OCI-LY3 (cell line): Measurements from ENCODE around the gene JMJD8.
A peak's percentile ranks its signal among the peaks of the same experiment; 100 is the strongest.

Experiments used
- H2AFZ ChIP-seq: fragments of 200-600, 300-600 bp; shearing (Covaris generic); 2 replicates; pipeline ENCODE4 v1.6.0; 2014; ENCODE audit warnings: antibody characterized with exemption, low read depth, low read length
- H3K27ac ChIP-seq: fragments of 200-600, 300-600 bp; sonication (generic); 2 replicates; pipeline ENCODE4 v1.5.1; 2014; ENCODE audit warnings: mild to moderate bottlenecking, low read length, moderate library complexity, mixed read lengths
- H3K27me3 ChIP-seq: fragments of 200-600, 300-600 bp; sonication (generic); 2 replicates; pipeline ENCODE4 v1.6.1; 2014; ENCODE audit warnings: low read depth, low read length, mixed read lengths
- H3K36me3 ChIP-seq: fragments of 200-600, 300-600 bp; sonication (generic); replicated peaks from 2 replicates; pipeline ENCODE3; 2014; ENCODE audit warnings: low read depth, low read length, mixed read lengths
- H3K4me1 ChIP-seq: fragments of 300-600, 200-600 bp; sonication (generic); 2 replicates; pipeline ENCODE4 v1.6.1; 2014; ENCODE audit warnings: low read length, mixed read lengths
- H3K4me2 ChIP-seq: fragments of 200-600, 300-600 bp; sonication (generic); 2 replicates; pipeline ENCODE4 v1.6.1; 2014; ENCODE audit warnings: low read length, mixed read lengths
- H3K4me3 ChIP-seq: fragments of 300-600, 200-600 bp; sonication (generic); 2 replicates; pipeline ENCODE4 v1.5.1; 2014; ENCODE audit warnings: antibody characterized with exemption, mild to moderate bottlenecking, low read length, moderate library complexity
- H3K79me2 ChIP-seq: fragments of 300-600, 200-600 bp; shearing (Covaris generic); 2 replicates; pipeline ENCODE4 v1.6.1; 2014; ENCODE audit warnings: mild to moderate bottlenecking, low read length, mixed read lengths
- H3K9ac ChIP-seq: fragments of 300-600, 200-600 bp; shearing (Covaris generic); 2 replicates; pipeline ENCODE4 v1.6.0; 2014; ENCODE audit warnings: mild to moderate bottlenecking, low read length, moderate library complexity
- H3K9me3 ChIP-seq: fragments of 200-600, 300-600 bp; shearing (Covaris generic); 2 replicates; pipeline ENCODE4 v1.6.1; 2014; ENCODE audit warnings: low read length, mixed read lengths; ENCODE audit not compliant: insufficient read depth
- H4K20me1 ChIP-seq: fragments of 200-600, 300-600 bp; sonication (generic); 2 replicates; pipeline ENCODE4 v1.6.1; 2016; ENCODE audit warnings: low read length, mixed read lengths; ENCODE audit not compliant: insufficient read depth
- EZH2phosphoT487 ChIP-seq: fragments of 200-600 bp; shearing (Covaris generic); IDR thresholded peaks from 2 replicates; pipeline ENCODE4 v1.6.1; 2018; ENCODE audit warnings: antibody characterized with exemption, mixed run types, low read depth
- TF ChIP-seq, protein P1 (sequence below): fragments of 200-600, 300-600 bp; sonication (generic); IDR thresholded peaks from 2 replicates; pipeline ENCODE4 v1.5.1; 2014; ENCODE audit warnings: antibody characterized with exemption, low read length, low read depth

The JMJD8 gene

DNA sequence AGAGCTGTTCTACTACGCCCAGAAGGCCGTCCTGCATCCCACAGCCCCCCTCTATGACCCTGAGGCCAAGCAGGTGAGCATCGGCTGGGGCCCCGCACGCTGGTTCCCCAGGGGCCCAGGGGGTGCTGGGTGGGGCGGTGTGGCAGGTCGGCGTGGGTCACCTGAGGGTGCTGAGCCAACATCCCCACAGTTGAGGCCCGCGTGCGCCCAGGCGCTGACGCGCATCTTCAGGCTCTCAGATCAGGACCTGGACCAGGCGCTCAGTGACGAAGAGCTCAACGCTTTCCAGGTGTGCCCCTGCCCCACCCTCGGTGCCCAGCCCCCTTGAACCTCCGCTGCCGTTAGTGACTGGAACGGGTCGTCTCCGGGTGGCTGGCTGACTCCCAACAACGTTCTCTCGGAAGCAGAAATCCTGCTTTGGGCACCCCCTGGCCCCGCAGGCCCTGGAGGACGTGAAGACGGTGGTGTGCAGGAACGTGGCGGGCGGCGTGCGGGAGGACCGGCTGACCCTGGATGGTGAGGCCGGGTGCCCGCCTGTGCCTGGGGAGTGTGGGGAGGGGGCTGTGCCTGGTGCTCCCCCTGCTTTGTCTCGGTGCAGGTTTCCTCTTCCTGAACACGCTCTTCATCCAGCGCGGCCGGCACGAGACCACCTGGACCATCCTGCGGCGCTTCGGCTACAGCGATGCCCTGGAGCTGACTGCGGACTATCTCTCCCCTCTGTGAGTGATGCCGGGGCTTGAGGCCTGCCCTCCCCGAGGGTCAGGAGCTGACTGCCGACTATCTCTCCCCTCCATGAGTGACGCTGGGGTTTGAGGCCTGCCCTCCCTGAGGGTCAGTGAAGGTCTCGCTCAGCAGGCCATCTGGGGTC lies 13.4 kb downstream of the JMJD8 start:
- no peak overlapping the region for H3K4me3 ChIP-seq
- TF ChIP-seq EZH2phosphoT487 = no peak
- TF ChIP-seq, protein P1, sequence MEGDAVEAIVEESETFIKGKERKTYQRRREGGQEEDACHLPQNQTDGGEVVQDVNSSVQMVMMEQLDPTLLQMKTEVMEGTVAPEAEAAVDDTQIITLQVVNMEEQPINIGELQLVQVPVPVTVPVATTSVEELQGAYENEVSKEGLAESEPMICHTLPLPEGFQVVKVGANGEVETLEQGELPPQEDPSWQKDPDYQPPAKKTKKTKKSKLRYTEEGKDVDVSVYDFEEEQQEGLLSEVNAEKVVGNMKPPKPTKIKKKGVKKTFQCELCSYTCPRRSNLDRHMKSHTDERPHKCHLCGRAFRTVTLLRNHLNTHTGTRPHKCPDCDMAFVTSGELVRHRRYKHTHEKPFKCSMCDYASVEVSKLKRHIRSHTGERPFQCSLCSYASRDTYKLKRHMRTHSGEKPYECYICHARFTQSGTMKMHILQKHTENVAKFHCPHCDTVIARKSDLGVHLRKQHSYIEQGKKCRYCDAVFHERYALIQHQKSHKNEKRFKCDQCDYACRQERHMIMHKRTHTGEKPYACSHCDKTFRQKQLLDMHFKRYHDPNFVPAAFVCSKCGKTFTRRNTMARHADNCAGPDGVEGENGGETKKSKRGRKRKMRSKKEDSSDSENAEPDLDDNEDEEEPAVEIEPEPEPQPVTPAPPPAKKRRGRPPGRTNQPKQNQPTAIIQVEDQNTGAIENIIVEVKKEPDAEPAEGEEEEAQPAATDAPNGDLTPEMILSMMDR = no peak
- H3K9me3 ChIP-seq = no peaks in the 10 kb centered on the region
- H3K4me2 ChIP-seq = no peak overlapping the region
- peaks cover 26% of the 10 kb centered on the region for H3K36me3 ChIP-seq
- H3K9ac ChIP-seq = no peak overlapping the region
- H3K27me3 ChIP-seq = no peaks in the 10 kb centered on the region
- no peak overlapping the region for H3K27ac ChIP-seq
- H2AFZ ChIP-seq = no peak overlapping the region
- H4K20me1 ChIP-seq = no peaks in the 10 kb centered on the region
- H3K79me2 ChIP-seq = peaks cover 21% of the 10 kb centered on the region
- H3K4me1 ChIP-seq = peaks cover 12% of the 10 kb centered on the region

DNA sequence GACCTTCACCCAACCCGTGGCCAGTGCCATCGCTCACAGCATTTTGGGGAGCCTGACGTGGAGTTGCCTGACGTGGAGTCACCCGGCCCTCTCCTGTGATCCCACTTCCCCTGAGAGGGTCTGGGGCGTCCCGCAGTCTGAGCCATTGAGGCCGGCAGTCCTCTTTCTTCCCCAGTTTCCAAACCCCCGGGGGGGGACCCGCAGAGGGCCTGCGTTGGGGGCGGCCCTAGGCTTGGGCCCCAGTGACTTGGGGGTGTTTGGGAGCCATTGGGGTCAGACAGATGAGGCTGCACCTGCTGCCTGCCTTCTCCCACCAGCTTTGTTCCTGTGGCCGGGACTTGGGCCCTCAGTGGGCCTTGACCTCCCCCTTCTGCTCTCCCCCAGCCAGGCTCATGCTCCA lies 14.5 kb downstream of the JMJD8 start:
- H3K9ac ChIP-seq = no peak overlapping the region

DNA sequence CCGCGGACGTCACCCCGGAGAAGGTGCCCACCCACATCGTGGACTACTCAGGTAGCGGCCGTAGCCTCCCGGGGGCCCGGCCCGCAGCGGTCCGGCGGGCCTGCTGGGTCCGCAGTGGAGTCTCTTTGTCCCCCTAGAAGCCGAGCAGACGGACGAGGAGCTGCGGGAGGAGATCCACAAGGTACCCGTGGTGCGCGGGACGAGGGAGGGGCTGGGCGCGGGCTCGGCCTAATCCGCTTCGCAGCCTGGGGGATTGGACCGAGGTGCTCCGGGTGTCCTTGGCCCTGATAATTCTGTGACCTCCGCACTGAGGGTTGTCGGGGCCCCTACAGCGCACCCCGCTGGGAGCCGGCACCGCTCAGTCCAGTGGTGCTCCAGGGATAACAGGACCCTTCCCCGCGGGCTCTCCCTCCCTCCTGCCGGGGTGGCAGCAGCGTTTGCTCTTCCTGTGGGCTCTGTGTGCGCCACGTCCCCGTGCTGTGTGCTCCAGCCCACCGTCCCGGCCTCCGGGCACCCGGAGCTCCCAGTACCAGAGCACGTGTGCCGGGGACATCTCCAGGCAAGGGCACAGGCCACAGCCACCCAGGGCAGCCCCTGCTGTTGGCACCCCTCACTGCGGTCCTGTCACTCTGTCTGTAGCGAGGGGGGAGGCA lies 15.5 kb downstream of the JMJD8 start:
- Histone ChIP-seq H3K9me3 (no peaks in the 10 kb centered on the region), H3K9ac (peak overlapping the region; percentile 94), H3K27ac (peak overlapping the region; percentile 64), H3K4me2 (peak overlapping the region; percentile 91), H4K20me1 (no peaks in the 10 kb centered on the region), H2AFZ (no peak overlapping the region), H3K36me3 (peaks cover 26% of the 10 kb centered on the region), H3K4me3 (peak overlapping the region; percentile 97), H3K27me3 (no peaks in the 10 kb centered on the region), H3K79me2 (peaks cover 21% of the 10 kb centered on the region), H3K4me1 (peaks cover 12% of the 10 kb centered on the region)
- TF ChIP-seq EZH2phosphoT487 = no peak
- TF ChIP-seq, protein P1 = no peak

More for the DNA sequence above, 14.5 kb downstream of the JMJD8 start:
- Histone ChIP-seq H2AFZ (no peak overlapping the region), H3K9me3 (no peaks in the 10 kb centered on the region), H3K27me3 (no peaks in the 10 kb centered on the region), H3K36me3 (peaks cover 26% of the 10 kb centered on the region), H4K20me1 (no peaks in the 10 kb centered on the region), H3K4me3 (peak overlapping the region; percentile 97), H3K4me2 (no peak overlapping the region), H3K27ac (no peak overlapping the region), H3K79me2 (peaks cover 21% of the 10 kb centered on the region), H3K4me1 (peaks cover 12% of the 10 kb centered on the region)
- TF ChIP-seq EZH2phosphoT487 = no peak
- TF ChIP-seq, protein P1 = no peak

DNA sequence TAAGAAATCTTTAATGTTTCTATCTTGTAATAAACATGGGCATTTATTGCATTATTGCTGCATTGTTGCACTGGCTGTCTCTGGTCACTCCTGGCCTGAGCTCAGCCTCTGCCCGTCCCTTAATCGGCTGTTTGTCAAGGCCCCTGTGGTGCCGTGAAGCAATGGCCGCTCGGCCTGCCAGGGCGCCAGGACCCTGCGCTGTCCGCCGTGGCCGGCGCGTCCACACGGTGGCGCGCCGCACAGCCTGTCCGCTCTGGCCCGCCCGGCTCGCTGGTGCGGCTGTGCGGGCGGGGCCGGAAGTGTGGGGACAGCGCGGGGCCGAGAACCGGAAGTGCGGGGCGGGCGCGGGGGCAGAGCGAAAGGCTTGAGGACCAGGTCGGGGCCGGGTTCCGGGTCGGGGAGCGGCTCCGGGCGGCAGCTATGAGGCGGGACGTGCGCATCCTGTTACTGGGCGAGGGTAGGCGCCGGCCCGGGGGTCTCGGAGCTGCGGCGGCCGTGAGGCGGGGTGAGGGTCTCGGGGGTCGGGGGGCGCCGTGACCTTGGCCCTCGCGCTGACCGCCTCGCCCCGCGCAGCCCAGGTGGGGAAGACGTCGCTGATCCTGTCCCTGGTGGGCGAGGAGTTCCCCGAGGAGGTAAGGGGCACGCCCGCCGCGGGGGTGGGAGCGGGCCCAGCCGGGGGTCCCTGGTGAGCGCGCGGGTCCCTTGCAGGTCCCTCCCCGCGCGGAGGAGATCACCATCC lies 16.2 kb downstream of the JMJD8 start, which contains the start of gene RHOT2:
Gene RHOT2, plus strand, starts transcription at position 353 of the 739 bp plus-strand sequence. Its CDS starts 68 bp downstream, at position 421.
- Histone ChIP-seq H3K27ac (peak within 1 kb of the TSS; percentile 64), H2AFZ (no peak within 1 kb of the TSS), H3K9ac (peak within 1 kb of the TSS; percentile 94), H3K4me2 (peak within 1 kb of the TSS; percentile 91), H3K4me1 (peaks cover 12% of the 10 kb centered on the region), H3K9me3 (no peaks in the 10 kb centered on the region), H3K79me2 (peaks cover 21% of the 10 kb centered on the region), H3K36me3 (peaks cover 25% of the 10 kb centered on the region), H3K27me3 (no peaks in the 10 kb centered on the region), H4K20me1 (no peaks in the 10 kb centered on the region), H3K4me3 (peak within 1 kb of the TSS; percentile 97)
- no peak for TF ChIP-seq EZH2phosphoT487
- TF ChIP-seq, protein P1 = peak; percentile 87
